Prostate gland (tissue), 2 donors: ENCODE results near the gene CLK4.

ENCODE experiments used
- POLR2A ChIP-seq: fragments of 450-650 bp; IDR thresholded peaks from one replicate; pipeline ENCODE4 v1.6.1; 2016; ENCODE audit warnings: antibody characterized with exemption, mild to moderate bottlenecking
- POLR2AphosphoS5 ChIP-seq: sonication (generic); formaldehyde crosslinking; IDR thresholded peaks from one replicate; pipeline ENCODE4 v1.6.1; 2017; ENCODE audit warnings: antibody characterized with exemption
- TF ChIP-seq, protein P1 (sequence below), 4 experiments: fragments of 200-600 bp in 2 of 4; fragments of 450-650 bp in 2 of 4; sonication (generic) in 2 of 4; IDR thresholded peaks; 1 replicate in 3 of 4; 2 replicates in 1 of 4; pipeline ENCODE4 v1.5.1; 2016 to 2019; ENCODE audit warnings: antibody characterized with exemption in 4 of 4, mild to moderate bottlenecking in 2 of 4, moderate library complexity in 2 of 4

DNA sequence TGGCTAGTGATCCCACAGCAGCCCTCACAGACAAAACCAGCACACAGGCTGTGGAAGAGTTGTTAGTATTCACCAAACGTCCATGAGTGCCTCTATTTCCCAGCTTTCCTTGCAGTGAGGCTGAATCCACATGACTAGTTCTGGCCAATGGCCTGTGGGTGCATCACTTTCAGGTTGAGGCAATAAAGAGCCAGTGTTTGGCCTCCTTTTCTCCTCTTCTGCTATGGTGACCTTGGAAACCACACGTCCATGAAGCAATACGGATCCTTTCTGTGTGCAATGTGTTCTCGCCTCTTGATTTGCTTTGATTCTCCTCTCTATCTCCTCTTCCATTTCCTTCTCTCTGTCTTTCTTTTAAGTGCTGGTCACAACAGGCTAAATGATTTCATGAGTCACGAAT is 23.4 kb upstream of the CLK4 start:
- TF ChIP-seq, protein P1, sequence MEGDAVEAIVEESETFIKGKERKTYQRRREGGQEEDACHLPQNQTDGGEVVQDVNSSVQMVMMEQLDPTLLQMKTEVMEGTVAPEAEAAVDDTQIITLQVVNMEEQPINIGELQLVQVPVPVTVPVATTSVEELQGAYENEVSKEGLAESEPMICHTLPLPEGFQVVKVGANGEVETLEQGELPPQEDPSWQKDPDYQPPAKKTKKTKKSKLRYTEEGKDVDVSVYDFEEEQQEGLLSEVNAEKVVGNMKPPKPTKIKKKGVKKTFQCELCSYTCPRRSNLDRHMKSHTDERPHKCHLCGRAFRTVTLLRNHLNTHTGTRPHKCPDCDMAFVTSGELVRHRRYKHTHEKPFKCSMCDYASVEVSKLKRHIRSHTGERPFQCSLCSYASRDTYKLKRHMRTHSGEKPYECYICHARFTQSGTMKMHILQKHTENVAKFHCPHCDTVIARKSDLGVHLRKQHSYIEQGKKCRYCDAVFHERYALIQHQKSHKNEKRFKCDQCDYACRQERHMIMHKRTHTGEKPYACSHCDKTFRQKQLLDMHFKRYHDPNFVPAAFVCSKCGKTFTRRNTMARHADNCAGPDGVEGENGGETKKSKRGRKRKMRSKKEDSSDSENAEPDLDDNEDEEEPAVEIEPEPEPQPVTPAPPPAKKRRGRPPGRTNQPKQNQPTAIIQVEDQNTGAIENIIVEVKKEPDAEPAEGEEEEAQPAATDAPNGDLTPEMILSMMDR (IDR thresholded peaks at IDR 0.05), result no peak
- TF ChIP-seq POLR2A, result no peak
- TF ChIP-seq POLR2AphosphoS5, result no peak
